Mucosa of descending colon (tissue), 3 donors: Measurements from ENCODE around the gene EPB41L3. TPM values are rescaled to one million over a fixed set of nuclear protein-coding genes. Genes with fewer than 3 reads are reported as not detected.

Source experiments
- ATAC-seq: fragments of 200-7000 bp; cut with Tn5 transposase; one replicate; pipeline ENCODE4 v1.9.1; 2020; ENCODE audit warnings: mild to moderate bottlenecking, moderate library complexity
- DNase-seq, 3 donors: peaks; one replicate each; pipeline ENCODE4 v3.0.0-alpha.2; 2020
- H3K36me3 ChIP-seq: fragments of 200-600 bp; one replicate; pipeline ENCODE4 v1.8.0; 2021; ENCODE audit warnings: low read depth, mild to moderate bottlenecking
- H3K4me1 ChIP-seq: fragments of 200-600 bp; one replicate; pipeline ENCODE4 v1.8.0; 2021; ENCODE audit warnings: low read depth, mild to moderate bottlenecking
- H3K4me3 ChIP-seq: fragments of 200-600 bp; one replicate; pipeline ENCODE4 v1.8.0; 2021; ENCODE audit warnings: mild to moderate bottlenecking
- H3K9me3 ChIP-seq: fragments of 200-600 bp; one replicate; pipeline ENCODE4 v1.8.0; 2021; ENCODE audit warnings: mild to moderate bottlenecking
- intact Hi-C, 2 donors: fragments of 100-400 bp; cut with DNase I in 1 of 2; cut with micrococcal nuclease in 1 of 2; formaldehyde crosslinking; loops; one replicate each; pipeline versions ENCODE4 v1.11.0 to v1.11.1; 2022; cut with DNase I, micrococcal nuclease
- total RNA-seq, 3 donors: library from RNA; stranded (reverse); fragmentation: NEBNext Ultra II Directional in 2 of 3; extraction: Animal tissue kit (Norgen Biotek cat#: 25700) in 2 of 3; gene quantifications; one replicate each; pipeline versions ENCODE4 v1.2.1 to v1.2.4, GENCODE V29; 2021 to 2023
- TF ChIP-seq, protein P1 (sequence below): fragments of 200-600 bp; IDR thresholded peaks from one replicate; pipeline ENCODE4 v1.8.0; 2022; ENCODE audit warnings: antibody characterized with exemption, mild to moderate bottlenecking
- donor health status: DM: no; HTN: no; CAD: no; lungs with moderate emphysema.
- donor health status: DM: no; HTN: no; CAD: no.
- donor health status: DM: no; HTN: yes; CAD: no.

Gene EPB41L3
- total RNA-seq, 3 donors from 2014 or later = 83.3 to 98.9 (median 97.3) TPM

DNA sequence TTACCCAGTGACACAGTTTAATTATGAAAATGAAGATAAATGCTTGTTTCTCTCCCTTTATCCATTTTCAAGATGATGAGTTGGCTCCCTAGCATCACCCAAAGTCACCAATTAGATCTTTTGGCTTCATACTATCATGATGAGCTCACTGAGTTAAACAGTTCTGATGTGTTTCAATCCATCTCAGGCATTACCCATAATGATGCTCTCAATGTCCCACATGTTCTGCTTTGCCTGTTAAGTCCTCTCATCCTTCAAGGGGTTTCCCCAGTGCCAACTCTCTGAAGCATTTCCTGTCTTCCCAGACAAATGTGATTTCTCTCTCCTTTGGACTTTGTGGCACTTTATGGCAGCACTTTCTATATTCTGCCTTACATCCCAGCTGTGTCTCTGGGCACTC lies 92.6 kb downstream of the EPB41L3 start:
- H3K36me3 ChIP-seq = no peaks in the 10 kb centered on the region
- H3K4me3 ChIP-seq = no peak overlapping the region
- DNase-seq = no peak
- TF ChIP-seq, protein P1, sequence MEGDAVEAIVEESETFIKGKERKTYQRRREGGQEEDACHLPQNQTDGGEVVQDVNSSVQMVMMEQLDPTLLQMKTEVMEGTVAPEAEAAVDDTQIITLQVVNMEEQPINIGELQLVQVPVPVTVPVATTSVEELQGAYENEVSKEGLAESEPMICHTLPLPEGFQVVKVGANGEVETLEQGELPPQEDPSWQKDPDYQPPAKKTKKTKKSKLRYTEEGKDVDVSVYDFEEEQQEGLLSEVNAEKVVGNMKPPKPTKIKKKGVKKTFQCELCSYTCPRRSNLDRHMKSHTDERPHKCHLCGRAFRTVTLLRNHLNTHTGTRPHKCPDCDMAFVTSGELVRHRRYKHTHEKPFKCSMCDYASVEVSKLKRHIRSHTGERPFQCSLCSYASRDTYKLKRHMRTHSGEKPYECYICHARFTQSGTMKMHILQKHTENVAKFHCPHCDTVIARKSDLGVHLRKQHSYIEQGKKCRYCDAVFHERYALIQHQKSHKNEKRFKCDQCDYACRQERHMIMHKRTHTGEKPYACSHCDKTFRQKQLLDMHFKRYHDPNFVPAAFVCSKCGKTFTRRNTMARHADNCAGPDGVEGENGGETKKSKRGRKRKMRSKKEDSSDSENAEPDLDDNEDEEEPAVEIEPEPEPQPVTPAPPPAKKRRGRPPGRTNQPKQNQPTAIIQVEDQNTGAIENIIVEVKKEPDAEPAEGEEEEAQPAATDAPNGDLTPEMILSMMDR = no peak
- no peaks in the 10 kb centered on the region for H3K9me3 ChIP-seq
- ATAC-seq = no peak
- intact Hi-C loops = no loop called here
- H3K4me1 ChIP-seq = no peaks in the 10 kb centered on the region

DNA sequence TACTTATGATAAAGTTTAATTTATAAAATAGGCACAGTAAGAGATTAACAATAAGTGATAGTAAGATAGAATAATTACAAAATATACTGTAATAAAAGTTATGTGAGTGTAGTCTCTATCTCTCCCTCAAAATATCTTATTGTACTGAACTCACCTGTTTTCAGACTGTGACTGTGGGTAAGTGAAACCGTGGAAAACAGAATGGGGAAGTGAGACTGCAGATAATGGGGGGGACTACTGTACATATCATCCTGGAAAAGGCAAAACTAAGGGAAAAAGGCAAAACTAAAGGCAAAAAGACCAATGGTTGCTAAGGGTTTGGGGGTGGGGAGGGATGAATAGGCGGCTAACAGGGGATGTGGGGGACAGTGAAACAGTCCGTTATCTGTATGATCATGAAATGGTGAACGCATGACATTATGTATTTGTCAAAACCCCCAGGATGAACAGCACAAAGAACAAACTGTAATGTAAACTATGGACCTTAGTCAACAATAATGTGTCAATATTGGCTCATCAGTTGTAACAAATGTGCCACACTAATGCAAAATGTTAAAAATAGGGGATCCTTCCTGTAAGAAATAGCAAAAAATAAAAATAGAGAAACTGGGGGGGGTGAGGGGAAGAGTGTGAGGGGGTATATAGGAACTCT lies 93.8 kb downstream of the EPB41L3 start:
- no peak for ATAC-seq
- no peak for DNase-seq
- Histone ChIP-seq H3K9me3 (no peaks in the 10 kb centered on the region), H3K36me3 (no peaks in the 10 kb centered on the region), H3K4me1 (no peaks in the 10 kb centered on the region), H3K4me3 (no peak overlapping the region)
- intact Hi-C loops = no loop called here
- TF ChIP-seq, protein P1 = no peak

DNA sequence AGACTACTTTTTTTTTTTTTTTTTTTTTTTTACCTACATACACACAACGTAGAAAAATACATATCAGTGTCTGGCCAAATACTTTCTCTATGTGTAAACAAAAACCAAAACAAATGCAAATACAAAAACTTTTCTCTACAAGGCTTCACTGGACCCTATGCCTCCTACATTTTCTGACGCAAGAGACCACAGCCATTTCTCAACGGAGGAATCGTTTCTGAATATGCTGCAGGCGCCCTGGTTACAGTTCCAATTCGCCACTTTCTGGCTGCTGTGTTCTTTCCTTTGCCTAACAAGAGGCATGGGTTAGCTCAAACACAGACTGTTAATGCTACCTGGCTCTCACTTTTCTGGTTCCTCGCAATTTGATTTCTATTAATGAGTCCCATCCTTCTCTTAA lies 96.4 kb downstream of the EPB41L3 start:
- DNase-seq (no peak), ATAC-seq (no peak)
- Histone ChIP-seq H3K4me1 (no peaks in the 10 kb centered on the region), H3K9me3 (no peaks in the 10 kb centered on the region), H3K36me3 (no peaks in the 10 kb centered on the region), H3K4me3 (no peak overlapping the region)
- TF ChIP-seq, protein P1 = no peak
- intact Hi-C loops = no loop called here

DNA sequence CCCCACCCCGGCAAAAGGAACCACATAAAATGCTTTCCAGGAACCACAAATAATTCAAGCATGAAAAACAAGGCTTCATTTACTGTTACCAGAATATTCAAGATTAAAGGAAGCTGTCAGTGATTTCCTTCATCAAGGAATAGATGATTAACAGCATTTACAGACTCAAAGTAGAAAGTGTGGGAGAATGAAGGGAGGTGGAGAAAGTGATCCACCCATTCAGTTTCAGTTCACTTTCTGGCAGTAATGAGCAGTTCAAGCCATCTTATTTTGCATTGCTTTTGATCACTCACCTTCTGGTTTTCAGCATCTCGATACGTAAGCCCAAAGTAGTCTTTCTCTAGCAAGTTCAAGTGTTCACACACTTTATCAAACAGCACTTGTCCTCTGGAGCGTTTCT lies 99.0 kb downstream of the EPB41L3 start:
- ATAC-seq = no peak

DNA sequence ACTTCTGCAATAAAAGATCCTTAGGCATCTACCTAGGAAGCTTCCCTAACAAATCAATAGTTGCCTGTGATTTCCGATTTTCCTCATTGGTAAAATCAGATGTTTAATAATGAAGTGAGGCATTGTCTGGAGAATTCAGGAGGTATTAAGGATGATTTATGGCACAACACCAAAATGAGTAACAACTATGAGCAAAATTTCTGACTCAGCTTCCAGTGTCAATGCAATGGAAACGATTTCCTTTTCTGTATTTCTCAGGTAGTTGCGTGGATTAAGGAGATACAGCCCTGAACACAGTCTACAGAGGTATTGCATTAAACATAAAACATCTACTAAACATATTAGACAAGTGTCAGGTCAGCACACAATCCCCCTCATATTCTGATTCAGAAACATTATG lies 99.5 kb downstream of the EPB41L3 start:
- H3K36me3 ChIP-seq = no peaks in the 10 kb centered on the region
- intact Hi-C loops = no loop called here
- ATAC-seq (no peak), DNase-seq (no peak)
- H3K9me3 ChIP-seq = no peaks in the 10 kb centered on the region
- H3K4me1 ChIP-seq = no peaks in the 10 kb centered on the region
- TF ChIP-seq, protein P1 = no peak
- no peak overlapping the region for H3K4me3 ChIP-seq

More for the DNA sequence above, 99.0 kb downstream of the EPB41L3 start:
- DNase-seq = no peak
- TF ChIP-seq, protein P1 = no peak
- no peaks in the 10 kb centered on the region for H3K9me3 ChIP-seq
- H3K36me3 ChIP-seq = no peaks in the 10 kb centered on the region
- intact Hi-C loops = no loop called here
- no peaks in the 10 kb centered on the region for H3K4me1 ChIP-seq
- H3K4me3 ChIP-seq = no peak overlapping the region
